Astrocyte (in vitro differentiated cells and primary cell): ENCODE measurements around the gene SFPQ. TPM values are rescaled to one million over a fixed set of nuclear protein-coding genes. Genes with fewer than 3 reads are reported as not detected.

Experiments used
- DNase-seq: peaks from one replicate; pipeline ENCODE4 v3.0.0-alpha.2; 2010; ENCODE audit warnings: low read depth
- FAIRE-seq: peaks from 2 replicates; lab custom pipeline; 2011; peaks lifted over from hg19 to GRCh38; lab: Jason Lieb, UNC
- H2AFZ ChIP-seq: 2 replicates; pipeline ENCODE4 v1.6.0; 2012; ENCODE audit warnings: low read depth, low read length, inconsistent platforms
- H3K27ac ChIP-seq: 2 replicates; pipeline ENCODE4 v1.5.1; 2011; ENCODE audit warnings: low read depth, low read length, inconsistent platforms
- H3K27me3 ChIP-seq: 2 replicates; pipeline ENCODE4 v1.6.0; 2011; ENCODE audit warnings: low read length, inconsistent platforms; ENCODE audit not compliant: insufficient read depth
- H3K36me3 ChIP-seq: 2 replicates; pipeline ENCODE4 v1.5.1; 2011; ENCODE audit warnings: low read length, inconsistent platforms; ENCODE audit not compliant: insufficient read depth
- H3K4me1 ChIP-seq: 2 replicates; pipeline ENCODE4 v1.5.1; 2011; ENCODE audit warnings: low read length, inconsistent platforms; ENCODE audit not compliant: insufficient read depth
- H3K4me2 ChIP-seq: 2 replicates; pipeline ENCODE4 v1.6.0; 2012; ENCODE audit warnings: low read length, inconsistent platforms
- H3K4me3 ChIP-seq: 2 replicates; pipeline ENCODE4 v1.5.1; 2011; ENCODE audit warnings: low read depth, mild to moderate bottlenecking, low read length, inconsistent platforms; ENCODE audit not compliant: insufficient read depth
- H3K79me2 ChIP-seq: 2 replicates; pipeline ENCODE4 v1.6.0; 2012; ENCODE audit warnings: mild to moderate bottlenecking, low read length, inconsistent platforms; ENCODE audit not compliant: insufficient read depth
- H3K9ac ChIP-seq: 2 replicates; pipeline ENCODE4 v1.6.0; 2012; ENCODE audit warnings: mild to moderate bottlenecking, low read length, inconsistent platforms
- H3K9me3 ChIP-seq: 2 replicates; pipeline ENCODE4 v1.5.1; 2012; ENCODE audit warnings: low read depth, mild to moderate bottlenecking, low read length, inconsistent platforms; ENCODE audit not compliant: insufficient read depth
- H4K20me1 ChIP-seq: 2 replicates; pipeline ENCODE4 v1.6.0; 2012; ENCODE audit warnings: low read length, inconsistent platforms; ENCODE audit not compliant: insufficient read depth
- H3K27ac Mint-ChIP-seq: one replicate; pipeline ENCODE4 v1.8.0; 2021; ENCODE audit warnings: mild to moderate bottlenecking, mixed read lengths; ENCODE audit not compliant: unreplicated experiment
- H3K27me3 Mint-ChIP-seq: one replicate; pipeline ENCODE4 v1.8.0; 2021; ENCODE audit warnings: low read depth, mixed read lengths; ENCODE audit not compliant: unreplicated experiment
- H3K36me3 Mint-ChIP-seq: one replicate; pipeline ENCODE4 v1.8.0; 2021; ENCODE audit warnings: low read depth, mixed read lengths; ENCODE audit not compliant: unreplicated experiment
- H3K4me1 Mint-ChIP-seq: one replicate; pipeline ENCODE4 v1.8.0; 2021; ENCODE audit warnings: low read depth, mixed read lengths; ENCODE audit not compliant: unreplicated experiment
- H3K4me3 Mint-ChIP-seq: one replicate; pipeline ENCODE4 v1.8.0; 2021; ENCODE audit warnings: mild to moderate bottlenecking, moderate library complexity, mixed read lengths; ENCODE audit not compliant: unreplicated experiment
- H3K9me3 Mint-ChIP-seq: one replicate; pipeline ENCODE4 v1.8.0; 2021; ENCODE audit warnings: mild to moderate bottlenecking, mixed read lengths; ENCODE audit not compliant: unreplicated experiment
- CTCF ChIP-seq: IDR thresholded peaks from 2 replicates; pipeline ENCODE4 v1.5.1; 2011; ENCODE audit warnings: low read depth, mild to moderate bottlenecking, inconsistent platforms, low read length, moderate library complexity; ENCODE audit not compliant: insufficient read depth
- EZH2 ChIP-seq: IDR thresholded peaks from 2 replicates; pipeline ENCODE4 v1.6.1; 2012; ENCODE audit warnings: mild to moderate bottlenecking, low read length, inconsistent platforms; ENCODE audit not compliant: insufficient read depth
- total RNA-seq: library from RNA; stranded (reverse); gene quantifications from 2 replicates; pipeline ENCODE4 v1.2.1, GENCODE V29; 2021

The SFPQ gene
- total RNA-seq, 1 donor from 2014 or later: 209 TPM

GRCh38 chr1:35229587-35230360 lies 36.8 kb upstream of the SFPQ start:
- Histone ChIP-seq H3K4me2 (no peak overlapping the region), H3K79me2 (no peaks in the 10 kb centered on the region), H2AFZ (no peak overlapping the region), H3K9me3 (no peaks in the 10 kb centered on the region), H3K4me3 (no peak overlapping the region), H3K36me3 (no peaks in the 10 kb centered on the region), H3K4me1 (no peaks in the 10 kb centered on the region), H3K27ac (no peak overlapping the region), H3K9ac (no peak overlapping the region), H4K20me1 (no peaks in the 10 kb centered on the region), H3K27me3 (no peaks in the 10 kb centered on the region)
- DNase-seq (no peak), FAIRE-seq (no peak)
- Mint-ChIP-seq H3K9me3 (peaks cover 2% of the 10 kb centered on the region), H3K27me3 (no peaks in the 10 kb centered on the region), H3K27ac (no peak overlapping the region), H3K36me3 (no peaks in the 10 kb centered on the region), H3K4me3 (no peak overlapping the region), H3K4me1 (no peaks in the 10 kb centered on the region)
- TF ChIP-seq CTCF: no peak
- no peak for TF ChIP-seq EZH2

DNA sequence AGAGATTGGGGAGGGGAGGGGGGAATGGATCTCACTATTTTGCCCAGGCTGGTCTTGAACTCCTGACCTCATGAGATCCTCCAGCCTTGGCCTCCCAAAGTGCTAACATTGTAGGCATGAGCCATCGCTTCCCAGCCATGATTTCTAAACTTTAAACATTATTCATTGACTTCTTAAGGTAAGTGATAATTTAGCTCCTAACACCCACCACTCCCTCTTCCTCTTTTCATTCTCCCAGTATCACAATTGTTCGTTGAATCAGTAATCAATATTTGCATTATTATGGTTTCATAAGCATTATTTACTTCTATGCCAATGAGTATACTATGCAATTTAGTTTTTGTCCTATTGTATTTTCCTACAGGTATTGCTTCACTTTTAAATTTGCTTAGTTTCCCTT lies 33.6 kb upstream of the SFPQ start:
- H3K79me2 ChIP-seq: no peaks in the 10 kb centered on the region
- no peak overlapping the region for H3K27ac ChIP-seq
- Mint-ChIP-seq H3K27ac (no peak overlapping the region), H3K4me1 (peaks cover 6% of the 10 kb centered on the region), H3K27me3 (no peaks in the 10 kb centered on the region), H3K9me3 (peaks cover 2% of the 10 kb centered on the region), H3K4me3 (no peak overlapping the region), H3K36me3 (no peaks in the 10 kb centered on the region)
- no peak overlapping the region for H3K4me2 ChIP-seq
- H3K9me3 ChIP-seq: no peaks in the 10 kb centered on the region
- H3K36me3 ChIP-seq: no peaks in the 10 kb centered on the region
- no peak for DNase-seq
- no peaks in the 10 kb centered on the region for H3K27me3 ChIP-seq
- H3K4me1 ChIP-seq: no peaks in the 10 kb centered on the region
- no peak overlapping the region for H3K4me3 ChIP-seq
- H4K20me1 ChIP-seq: no peaks in the 10 kb centered on the region
- TF ChIP-seq CTCF: no peak
- no peak for TF ChIP-seq EZH2
- no peak overlapping the region for H3K9ac ChIP-seq
- no peak for FAIRE-seq
- no peak overlapping the region for H2AFZ ChIP-seq

GRCh38 chr1:35223084-35223630 lies 30.2 kb upstream of the SFPQ start:
- FAIRE-seq (no peak), DNase-seq (no peak)
- H3K4me1 Mint-ChIP-seq: peaks cover 6% of the 10 kb centered on the region

More at GRCh38 chr1:35223084-35223630, 30.2 kb upstream of the SFPQ start:
- Mint-ChIP-seq H3K27ac (no peak overlapping the region), H3K9me3 (no peaks in the 10 kb centered on the region), H3K27me3 (no peaks in the 10 kb centered on the region), H3K4me3 (no peak overlapping the region), H3K36me3 (no peaks in the 10 kb centered on the region)
- Histone ChIP-seq H3K4me1 (no peaks in the 10 kb centered on the region), H4K20me1 (no peaks in the 10 kb centered on the region), H3K4me3 (no peak overlapping the region), H3K27me3 (no peaks in the 10 kb centered on the region), H3K9ac (no peak overlapping the region), H3K9me3 (no peaks in the 10 kb centered on the region), H3K79me2 (no peaks in the 10 kb centered on the region), H3K36me3 (no peaks in the 10 kb centered on the region), H3K4me2 (no peak overlapping the region), H2AFZ (no peak overlapping the region), H3K27ac (no peak overlapping the region)
- TF ChIP-seq EZH2: no peak
- no peak for TF ChIP-seq CTCF
